ENCODE measurements around the gene EMC8.
"Not testable (repeated sequence)": the region's sequence is repeated elsewhere in the genome, so short reads cannot be mapped to it uniquely, and the experiment has no call there.

EMC8 gene

DNA sequence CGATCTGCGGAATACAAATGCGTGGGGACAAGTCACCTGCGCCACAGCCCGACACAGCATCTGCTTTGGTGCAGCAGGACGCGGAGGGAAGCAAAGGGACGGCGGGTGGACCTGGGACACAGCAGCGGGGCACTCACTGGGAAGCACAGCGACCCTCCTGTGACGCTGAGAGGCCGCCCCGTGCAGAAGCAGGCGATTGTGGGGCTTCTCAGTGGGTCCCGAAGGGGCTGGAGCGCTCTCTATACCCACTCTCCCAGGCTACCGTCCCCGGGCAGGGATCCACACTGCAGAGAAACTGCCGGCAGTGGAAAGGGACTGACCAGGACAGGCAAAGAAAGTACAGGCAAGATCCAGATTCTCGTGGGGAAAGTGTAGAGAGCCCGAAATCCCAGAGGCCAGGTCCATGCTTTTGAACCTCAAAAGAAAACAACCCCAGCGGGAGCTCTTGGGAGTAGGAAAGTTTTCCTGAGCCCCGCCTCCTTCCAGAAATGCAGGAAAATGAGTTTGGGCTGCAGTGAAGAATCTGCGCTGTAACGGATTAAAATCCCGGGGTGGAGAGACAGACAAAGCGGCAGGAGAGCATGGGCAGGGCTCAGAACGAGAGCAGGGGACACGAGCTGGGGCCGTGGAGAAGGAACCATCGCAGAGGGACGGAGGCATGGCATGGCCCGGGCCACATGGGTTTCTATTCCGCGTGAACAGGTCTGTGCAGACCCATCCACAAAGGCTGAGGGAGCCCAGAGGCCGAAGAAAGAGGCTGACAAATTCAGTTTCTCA, 12.9 kb upstream of the EMC8 start:
- no peak for DNase-seq (ENCODE audit: low spot score)

DNA sequence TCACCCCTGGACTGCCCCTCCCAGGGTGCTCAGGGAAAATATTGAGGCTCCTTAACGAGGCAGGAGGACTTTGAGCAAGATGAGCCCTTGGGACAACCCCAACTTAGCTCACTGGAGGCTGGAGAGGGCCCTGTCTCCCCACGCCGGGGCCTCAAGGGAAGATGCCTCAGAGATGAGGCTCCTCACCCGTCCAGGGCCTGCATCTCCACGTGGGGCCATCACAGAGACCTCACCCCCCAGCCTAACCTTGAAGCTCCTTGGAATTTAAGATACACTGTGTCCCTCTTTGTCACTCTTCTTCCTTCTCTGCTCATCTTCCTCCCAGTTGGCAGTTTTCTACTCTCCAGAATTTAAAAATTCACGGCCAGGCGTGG, 11.4 kb upstream of the EMC8 start:
- no peak for DNase-seq (ENCODE audit: low spot score)

DNA sequence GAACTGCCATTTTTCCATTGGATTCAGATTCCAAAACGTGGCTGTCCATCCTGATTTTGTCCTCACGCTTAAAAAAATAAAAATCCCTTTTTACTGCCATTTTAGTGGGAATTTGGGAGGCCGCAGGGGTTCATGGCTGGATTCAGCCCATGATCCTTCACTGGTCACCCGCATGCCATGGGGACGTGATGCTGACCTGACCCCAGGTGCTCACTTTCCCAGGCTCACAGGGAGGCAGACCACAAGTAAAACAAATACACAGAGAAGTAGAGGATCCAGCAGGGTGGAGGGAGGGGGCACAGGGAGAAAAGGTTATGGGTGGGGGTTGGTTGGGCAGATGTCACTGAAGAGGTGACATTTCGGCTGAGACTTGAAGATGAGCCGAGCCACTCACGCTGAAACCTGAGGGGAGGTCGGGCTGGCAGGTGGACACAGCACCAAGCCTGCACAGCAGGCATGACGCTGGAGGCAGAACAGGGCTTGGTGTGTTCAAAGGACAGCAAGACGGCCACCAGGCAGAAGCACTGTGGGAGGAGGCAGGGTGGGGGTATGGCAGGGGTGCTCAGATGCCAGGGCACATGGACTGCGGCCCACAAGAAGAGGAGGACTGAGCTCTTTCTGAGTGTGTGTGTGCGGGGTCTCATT, 10.9 kb upstream of the EMC8 start:
- no peak for DNase-seq (ENCODE audit: low spot score)

DNA sequence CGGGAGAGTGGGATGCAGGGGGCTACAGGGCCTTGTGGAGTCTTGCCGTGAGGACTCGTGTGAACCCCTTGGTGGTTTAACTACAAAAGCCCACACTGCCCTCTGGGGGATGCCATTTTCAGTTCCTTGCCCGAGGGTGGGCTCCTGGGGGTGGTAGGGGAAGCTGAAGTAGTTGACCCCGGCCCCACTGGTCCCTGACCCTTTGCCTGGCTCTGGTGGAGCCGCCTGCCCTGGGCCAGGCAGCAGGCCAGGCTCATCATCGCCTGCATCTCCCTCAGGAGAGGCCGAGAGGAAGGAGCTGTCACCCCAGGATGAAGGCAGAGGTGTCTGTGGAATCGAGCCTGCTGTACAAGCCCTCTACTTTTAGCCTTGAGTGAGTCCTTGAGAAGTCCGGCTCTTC, 10.3 kb upstream of the EMC8 start:
- DNase-seq (ENCODE audit: low spot score), result no peak

DNA sequence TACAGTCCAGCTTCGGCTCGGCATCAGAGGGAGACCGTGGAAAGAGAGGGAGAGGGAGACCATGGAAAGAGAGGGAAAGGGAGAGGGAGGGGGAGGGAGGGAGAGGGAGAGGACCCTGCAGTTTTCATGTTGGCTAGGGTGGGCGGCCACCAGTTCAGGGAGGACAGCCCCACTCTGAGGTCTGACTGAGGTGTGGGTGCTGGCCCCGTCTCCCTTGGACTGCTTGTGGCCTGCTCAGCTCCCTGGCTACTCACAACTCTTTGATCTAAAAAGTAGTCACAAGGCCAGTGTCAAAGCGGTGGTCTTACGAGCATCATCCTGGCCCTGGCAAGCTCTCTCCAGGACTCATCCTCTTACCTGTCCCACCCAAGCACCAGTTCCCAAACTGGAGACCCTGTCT, 9.6 kb upstream of the EMC8 start:
- no peak for DNase-seq (ENCODE audit: low spot score)

DNA sequence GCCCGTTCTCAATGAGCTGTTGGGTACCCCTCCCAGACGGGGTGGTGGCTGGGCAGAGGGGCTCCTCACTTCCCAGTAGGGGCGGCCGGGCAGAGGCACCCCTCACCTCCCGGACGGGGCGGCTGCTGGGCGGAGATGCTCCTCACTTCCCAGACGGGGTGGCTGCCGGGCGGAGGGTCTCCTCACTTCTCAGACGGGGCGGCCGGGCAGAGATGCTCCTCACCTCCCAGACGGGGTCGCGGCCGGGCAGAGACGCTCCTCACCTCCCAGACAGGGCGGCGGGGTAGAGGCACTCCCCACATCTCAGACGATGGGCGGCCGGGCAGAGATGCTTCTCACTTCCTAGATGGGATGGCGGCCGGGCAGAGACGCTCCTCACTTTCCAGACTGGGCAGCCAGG, 8.8 kb upstream of the EMC8 start:
- DNase-seq (ENCODE audit: low spot score), result not testable (repeated sequence)

DNA sequence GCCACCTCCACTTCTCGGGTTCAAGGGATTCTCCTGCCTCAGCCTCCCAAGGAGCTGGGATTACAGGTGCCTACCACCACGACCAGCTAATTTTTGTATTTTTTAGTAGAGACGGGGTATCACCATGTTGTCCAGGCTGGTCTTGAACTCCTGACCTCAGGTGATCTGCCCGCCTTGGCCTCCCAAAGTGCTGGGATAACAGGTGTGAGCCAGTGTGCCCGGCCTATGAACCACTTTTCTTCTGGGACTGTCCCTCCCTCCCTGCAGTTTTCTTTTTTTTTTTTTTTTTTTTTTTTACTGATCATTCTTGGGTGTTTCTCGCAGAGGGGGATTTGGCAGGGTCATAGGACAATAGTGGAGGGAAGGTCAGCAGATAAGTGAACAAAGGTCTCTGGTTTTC, 8.0 kb upstream of the EMC8 start:
- DNase-seq (ENCODE audit: low spot score), result not testable (repeated sequence)

DNA sequence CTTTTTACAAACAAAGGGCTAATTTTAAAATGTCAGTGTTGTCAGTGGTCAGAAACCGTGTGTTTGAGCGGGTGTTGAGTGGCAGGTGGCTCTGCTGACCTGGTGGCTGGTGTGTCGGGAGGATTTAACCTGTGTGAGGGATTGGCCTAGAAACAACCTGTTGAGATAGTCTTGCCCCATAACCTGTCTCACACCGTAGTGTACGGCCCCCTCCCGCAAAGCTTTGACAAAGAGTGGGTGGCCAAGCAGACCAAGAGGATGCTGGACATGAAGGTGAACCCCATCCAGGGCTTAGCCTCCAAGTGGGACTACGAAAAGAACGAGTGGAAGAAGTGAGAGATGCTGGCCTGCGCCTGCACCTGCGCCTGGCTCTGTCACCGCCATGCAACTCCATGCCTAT, 7.2 kb upstream of the EMC8 start:
- no peak for DNase-seq (ENCODE audit: low spot score)

DNA sequence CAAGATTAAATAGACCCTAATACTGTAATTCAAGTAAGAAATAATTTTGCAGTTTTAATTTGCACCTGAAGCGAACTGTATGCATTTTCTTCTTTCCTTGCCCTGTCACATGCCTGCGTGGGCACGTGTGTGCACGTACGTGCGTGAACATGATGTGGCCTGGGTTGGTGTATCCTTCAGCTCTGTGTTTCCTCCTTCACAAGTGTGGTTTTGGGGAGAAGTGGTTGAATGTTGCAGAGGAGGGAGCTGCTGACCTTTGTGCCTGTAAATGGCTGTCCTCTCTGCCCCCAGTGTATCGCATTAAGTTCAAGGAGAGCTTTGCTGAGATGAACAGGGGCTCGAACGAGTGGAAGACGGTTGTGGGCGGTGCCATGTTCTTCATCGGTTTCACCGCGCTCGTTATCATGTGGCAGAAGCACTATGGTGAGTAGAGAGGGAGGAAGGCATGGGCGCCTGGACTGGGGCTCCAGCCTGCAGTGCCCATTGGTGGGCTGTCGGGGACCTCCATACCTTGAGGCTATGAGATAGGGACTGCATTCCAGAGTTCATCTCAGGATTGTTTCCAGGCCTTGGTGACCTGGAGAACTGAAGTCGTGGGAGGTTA, 6.2 kb upstream of the EMC8 start:
- DNase-seq (ENCODE audit: low spot score), result no peak

DNA sequence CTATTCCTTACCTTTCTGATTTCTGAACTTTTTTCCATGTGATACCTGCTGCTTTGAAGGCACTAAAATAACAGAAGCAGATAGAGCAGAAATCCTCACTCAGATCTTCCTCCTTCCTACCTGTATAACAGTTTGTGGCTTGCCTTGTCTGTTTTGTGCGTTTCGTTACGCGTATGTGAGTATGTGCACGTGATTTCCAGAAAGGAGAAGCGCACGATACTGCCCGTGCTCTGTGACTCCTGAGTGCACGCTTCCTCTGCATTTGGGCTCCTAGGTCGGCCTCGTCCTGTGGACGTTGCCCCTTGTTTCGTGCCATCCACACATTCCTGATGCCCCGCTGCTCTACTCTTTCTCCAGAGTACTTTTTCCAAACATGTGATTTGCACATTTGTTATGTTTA, 4.2 kb upstream of the EMC8 start:
- no peak for DNase-seq (ENCODE audit: low spot score)

DNA sequence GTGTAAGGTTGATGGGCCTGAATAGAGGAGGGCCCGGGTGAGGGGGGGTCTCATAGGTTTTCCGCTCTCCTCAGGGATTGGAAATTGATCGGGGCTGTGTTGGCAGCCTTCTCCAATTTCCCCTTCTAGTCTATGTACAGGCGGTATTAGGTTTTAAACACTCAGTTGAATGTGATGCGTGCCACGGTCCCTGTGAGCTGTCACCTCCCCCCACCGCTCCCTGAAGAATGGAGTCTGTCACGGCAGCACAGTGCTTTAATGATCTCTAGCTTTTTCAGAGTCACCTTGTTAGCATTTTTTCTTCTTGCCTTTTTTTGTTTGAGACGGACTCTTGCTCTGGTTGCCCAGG, 951 bp upstream of the EMC8 start:
- DNase-seq (ENCODE audit: low spot score), result no peak

DNA sequence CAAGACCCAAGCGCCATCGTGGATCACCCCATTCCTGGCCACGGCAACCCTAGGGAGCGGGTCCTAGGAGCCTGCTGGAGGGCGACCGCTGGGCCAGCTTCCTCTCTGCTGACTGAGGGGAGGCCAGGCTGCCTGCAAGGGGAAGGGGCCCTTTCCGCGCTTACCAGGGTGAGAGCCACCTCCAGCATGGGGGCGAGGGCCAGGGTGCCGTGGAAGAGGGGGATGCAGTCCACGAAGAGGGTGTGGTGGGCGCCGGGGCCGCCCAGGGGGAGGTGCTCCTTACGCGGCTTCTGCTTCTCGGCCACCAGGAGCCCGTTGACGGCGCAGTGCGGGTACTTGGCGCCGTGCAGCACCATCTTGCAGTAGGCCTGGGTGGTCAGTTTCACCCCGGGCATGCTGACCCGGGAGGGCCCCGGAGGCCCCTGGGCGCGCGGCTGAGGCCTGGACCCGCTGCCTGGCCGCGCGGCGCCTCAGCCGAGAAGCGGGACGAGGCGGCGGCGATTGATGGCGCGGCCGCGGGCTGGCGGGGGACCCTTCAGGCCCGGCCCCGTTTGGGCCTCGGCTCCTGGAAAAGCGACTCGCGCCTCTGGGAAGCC, 345 bp downstream of the EMC8 start:
- peak; percentile 66 for DNase-seq (ENCODE audit: low spot score)

DNA sequence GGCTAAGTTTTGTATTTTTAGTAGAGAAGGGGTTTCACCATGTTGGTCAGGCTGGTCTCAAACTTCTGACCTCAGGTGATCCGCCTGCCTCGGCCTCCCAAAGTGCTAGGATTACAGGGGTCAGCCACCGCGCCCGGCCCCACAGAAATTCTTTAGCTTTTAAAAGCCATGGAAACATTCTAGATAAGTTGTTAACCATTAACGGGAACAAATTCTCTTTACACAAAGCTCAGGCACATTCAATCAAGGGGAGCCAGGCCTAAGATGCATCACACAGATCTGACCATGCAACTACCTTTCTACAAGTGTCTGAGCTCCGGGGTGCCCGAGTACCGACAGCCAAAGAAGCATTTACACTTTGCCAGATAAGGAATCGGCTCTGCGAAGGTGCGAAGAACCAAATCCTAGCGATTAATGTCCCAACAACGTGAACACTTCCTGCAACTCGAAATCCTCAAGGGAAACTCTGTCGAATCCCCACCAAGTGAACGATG, 1.0 kb downstream of the EMC8 start:
- peak; percentile 63 for DNase-seq (ENCODE audit: low spot score)

DNA sequence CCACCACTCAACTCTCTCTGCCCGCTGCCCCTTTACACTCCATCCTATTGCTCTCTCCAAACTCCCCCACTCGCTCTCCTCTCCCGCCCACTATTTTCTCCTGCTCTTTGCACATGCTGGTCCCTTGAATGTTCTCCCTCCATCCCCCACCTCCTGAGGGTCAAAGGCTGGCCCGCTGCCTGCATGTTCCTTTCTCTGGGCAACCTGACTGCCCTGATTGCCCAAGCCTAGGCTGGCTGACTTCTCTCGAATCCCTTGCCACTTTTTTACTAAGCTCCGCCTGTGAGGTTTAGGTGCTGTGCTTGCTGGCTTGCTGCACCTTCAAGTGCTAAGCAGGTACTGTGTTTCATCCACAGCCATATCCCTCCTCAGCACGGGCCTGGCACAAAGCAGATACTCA, 2.7 kb downstream of the EMC8 start:
- no peak for DNase-seq (ENCODE audit: low spot score)

DNA sequence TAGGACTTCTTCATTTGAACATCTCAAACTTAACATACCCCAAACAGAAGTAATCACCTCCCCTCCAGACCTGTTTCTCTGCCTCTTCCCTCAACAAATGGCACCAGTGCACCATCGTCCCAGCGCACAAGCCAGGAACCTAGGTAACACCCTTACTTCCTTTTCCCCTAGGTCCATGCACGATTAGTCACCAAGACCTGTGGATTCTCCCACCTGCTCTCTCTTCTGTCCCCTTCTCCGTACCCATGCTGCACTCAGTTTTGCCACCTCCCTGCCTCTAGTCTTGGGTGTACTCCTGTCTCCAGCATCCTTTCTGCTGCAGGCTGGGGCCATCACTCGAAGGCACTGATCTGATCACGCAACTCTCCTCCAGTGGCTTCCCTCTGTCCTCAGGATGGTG, 3.2 kb downstream of the EMC8 start:
- no peak for DNase-seq (ENCODE audit: low spot score)

DNA sequence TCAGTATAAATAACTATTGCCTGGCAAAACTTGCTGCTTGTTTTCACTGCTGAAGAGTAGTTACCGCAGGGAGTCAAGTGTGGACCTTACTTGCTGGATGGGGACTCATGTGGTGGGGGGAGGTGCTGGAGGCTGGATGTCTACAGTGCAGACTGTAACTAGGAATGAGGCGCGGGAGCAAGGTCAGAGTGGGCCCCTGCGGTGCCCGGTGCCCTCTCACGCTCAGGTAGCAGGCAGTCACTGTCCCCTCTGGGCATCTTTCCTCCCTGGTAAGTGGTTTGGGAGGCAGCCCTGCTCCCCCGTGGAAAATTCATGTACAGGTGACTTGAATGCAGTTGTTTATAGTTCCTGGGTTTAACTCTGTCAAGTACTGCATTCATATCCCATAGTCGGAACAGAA, 4.6 kb downstream of the EMC8 start:
- DNase-seq (ENCODE audit: low spot score), result no peak

DNA sequence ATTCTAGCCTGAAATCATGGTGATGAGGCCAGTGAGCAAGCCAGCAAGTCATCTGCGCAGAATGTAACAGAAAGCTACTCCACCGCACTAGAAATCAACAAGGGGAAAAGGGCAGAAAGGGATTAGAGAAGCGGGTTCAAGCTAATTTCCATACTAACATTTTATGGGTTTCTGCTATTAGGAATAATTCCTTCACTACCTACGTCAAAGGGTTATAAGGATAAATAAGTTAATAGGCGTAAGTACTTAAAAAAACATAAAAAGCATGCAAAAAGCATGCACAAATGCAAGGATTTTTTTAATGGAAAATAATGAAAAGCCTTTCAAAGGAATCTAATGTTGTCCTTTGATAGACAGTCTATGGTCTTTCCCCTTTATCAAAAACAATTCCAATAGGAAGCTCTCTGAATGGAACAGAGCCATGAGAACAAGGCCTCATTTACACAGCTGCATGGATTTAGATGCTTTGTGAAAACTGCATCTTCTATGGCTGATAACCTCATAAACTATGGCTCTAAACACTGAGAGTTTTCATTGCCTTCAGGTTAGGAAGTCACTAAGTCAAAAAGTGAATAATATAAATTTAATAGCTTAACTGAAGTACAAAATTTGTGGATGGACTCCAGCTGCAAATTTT, 5.6 kb downstream of the EMC8 start:
- no peak for DNase-seq (ENCODE audit: low spot score)

DNA sequence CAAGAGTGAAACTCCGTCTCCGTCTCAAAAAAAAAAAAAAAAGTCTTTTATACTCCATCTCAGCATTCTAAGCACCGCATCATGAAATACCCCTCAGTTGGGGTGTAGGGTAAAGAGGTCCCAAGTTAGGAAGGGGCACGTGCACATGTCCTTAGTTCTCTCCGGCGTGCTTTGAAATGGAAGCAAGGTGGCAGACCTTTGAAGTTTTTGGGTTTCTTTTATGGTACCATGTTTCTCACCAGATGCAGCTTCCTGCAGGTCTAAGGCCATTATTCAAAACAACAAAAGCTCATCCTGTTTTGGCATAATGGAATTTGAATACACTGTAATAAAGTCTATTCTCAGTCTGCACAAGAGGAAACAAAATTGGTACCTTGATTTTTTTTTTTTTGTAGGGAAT, 9.6 kb downstream of the EMC8 start:
- DNase-seq (ENCODE audit: low spot score), result no peak

DNA sequence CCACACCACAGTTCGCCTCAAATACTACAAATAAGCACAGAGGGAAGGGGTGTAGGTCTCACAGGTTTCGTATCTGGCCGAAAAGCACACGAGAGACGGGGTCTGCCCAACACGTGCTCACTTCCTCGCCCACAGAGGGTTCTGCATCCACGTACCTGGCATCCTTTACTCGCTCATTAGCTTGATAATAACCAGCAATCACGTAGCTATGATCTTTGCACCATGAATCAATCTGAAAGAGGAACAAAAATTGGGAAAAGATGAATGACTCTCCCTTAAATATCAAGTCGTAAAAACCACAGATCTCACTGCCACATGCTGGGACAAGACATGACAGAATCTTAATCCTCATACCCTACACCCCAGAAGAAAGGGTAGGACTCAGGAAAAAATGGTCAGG, 10.5 kb downstream of the EMC8 start:
- no peak for DNase-seq (ENCODE audit: low spot score)

DNA sequence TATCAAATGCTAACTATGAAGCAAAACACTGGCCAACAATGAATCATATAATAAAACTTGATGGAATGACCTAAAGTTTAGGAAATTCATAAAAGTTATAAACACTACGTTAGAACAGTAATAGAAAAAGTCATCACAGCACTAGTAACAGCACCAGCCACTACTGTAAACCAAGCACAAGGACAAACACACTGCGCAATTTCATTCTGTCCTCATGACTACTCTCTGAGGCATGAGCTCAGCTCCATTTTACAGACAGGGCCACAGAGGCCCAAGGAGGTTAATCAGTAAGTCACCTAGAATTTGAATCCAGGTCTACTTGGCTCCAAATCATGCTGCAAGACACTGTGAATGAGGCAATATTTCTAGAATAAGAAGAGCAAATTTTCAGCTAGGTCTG, 13.4 kb downstream of the EMC8 start:
- no peak for DNase-seq (ENCODE audit: low spot score)

DNA sequence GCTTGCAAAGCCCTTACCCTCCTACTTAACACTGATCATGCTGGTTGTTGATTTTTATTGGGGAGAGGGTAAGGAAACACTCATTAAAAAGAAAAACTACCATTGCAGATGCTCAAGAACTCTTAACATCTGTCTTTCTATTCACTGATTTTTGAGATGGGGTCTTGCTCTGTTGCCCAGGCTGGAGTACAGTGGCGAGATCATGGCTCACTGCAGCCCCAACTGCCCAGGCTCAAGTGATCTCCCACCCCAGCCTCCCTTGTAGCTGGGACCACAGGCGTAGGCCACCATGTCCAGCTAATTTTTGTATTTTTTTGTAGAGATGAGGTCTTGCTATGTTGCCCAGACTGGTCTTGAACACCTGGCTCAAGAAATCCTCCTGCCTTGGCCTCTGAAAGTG, 14.5 kb downstream of the EMC8 start:
- DNase-seq (ENCODE audit: low spot score), result no peak

DNA sequence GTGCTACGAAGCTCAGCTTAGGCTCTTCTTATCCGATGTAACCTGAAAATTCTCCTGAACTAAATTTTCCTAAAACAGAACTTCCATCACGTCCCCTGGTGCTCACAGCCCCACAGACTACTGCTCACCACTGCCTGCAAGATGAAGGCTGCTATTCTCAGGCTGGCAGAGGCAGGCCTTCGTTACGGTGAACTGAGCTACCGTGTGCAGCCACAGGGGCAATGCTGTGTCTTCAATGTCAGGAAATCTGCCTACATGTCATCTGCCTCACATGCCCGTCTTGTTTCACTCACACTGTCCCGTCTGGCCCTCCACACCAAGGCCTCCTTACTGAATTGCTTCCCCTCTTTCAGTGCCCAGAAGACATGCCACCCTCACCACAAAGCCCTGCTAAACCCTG, 15.9 kb downstream of the EMC8 start:
- no peak for DNase-seq (ENCODE audit: low spot score)

DNA sequence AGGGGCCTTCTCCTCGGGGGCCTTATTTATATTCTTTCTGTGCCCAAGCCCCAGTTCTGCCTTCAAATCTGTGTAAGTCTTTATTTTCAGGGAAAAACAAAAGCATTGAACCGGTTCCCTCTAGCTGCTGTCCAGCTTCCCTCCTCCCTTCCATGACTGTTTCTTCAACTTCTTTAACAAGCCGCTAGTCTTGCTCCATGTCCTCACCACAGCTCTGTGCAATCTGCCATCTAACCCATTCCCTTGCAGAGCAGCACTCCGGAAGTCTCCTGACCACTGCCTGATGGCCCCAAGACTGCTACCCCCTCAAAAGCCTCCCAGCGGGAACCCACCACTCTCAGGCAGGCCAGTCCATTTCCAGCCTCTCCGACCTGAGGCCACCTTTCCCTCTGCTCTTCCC, 16.9 kb downstream of the EMC8 start:
- no peak for DNase-seq (ENCODE audit: low spot score)
